Right hindlimb (tissue), 1 donor: ENCODE measurements around the gene TEX30.

Experiments used
- DNase-seq: peaks from one replicate; pipeline ENCODE4 v3.0.0-alpha.2; 2018

Gene TEX30

GRCh38 chr13:102777736-102778135, 4.2 kb upstream of the TEX30 start:
- DNase-seq: no peak

DNA sequence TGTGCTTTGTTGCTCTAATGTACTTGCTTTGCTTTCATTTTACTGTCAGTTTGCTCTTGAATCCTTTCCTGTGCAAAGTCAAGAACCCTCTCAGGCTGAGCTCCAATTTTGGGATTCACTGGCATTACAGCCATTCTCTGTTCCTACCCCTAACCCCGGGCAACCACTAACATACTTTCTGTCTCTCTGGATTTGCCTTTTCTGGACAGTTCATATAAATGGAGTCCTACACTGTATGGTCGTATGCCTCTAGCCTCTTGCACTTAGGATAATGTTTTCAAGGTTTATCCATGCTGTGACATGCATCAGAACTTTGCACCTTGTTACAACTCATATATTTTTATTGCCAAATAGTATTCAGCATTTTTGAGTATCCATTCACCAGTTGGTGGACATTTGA, 2.7 kb upstream of the TEX30 start:
- DNase-seq: no peak

GRCh38 chr13:102774591-102775520, 1.3 kb upstream of the TEX30 start:
- no peak for DNase-seq

DNA sequence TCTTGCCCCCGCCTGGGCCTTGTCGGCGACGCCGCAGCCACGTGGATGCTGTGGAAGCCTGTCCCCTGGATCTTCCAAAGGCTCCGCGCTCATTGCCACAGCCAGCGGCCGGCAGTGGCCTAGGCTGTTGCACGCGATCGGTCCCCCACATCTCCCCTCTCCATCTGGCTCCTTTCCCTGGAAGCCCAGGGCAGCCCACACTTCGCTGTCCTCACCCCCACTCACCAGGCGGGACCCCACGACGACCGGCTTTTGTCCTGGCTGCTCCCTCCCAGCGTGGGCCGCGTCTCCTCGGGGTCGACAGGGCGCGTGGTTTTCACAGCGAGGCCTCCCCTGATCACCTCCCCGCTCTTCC, 605 bp upstream of the TEX30 start:
- DNase-seq: no peak

GRCh38 chr13:102772042-102772425, 1.6 kb downstream of the TEX30 start:
- no peak for DNase-seq

DNA sequence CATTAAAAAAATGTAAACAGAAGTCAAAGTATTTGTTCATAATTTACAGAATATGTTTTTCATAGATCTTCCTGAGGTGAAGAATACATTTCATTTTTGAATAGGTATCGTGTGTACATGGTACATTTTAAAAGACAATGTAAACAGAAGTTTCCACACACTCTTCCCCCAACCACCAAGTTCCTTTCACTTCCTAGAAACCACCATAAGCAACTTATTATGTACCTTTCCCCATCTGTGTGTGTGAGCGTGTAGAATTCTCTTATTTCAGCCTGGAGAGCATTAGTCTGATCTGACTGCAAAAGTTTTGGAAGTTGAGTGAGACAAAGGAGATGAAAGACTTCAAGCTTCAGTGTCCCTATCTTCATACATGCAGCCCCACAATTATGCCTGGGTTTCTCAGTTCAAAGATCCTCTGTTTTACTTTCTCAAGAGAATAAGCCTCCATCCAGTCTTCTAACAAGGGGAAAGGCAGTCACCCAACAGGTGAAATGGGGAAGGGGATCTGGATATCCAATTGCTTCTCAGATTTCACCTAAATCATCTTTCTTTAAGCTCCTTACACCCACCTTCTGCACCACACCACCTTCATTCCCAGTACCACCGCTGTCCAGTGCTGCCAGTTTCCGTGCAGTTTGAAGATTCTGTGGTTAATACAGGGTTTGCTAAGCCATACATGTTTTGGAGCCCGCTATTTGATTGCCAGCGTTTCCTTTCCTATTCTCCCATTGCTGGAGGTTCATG, 2.1 kb downstream of the TEX30 start:
- no peak for DNase-seq

GRCh38 chr13:102770435-102770834, 3.2 kb downstream of the TEX30 start:
- no peak for DNase-seq

DNA sequence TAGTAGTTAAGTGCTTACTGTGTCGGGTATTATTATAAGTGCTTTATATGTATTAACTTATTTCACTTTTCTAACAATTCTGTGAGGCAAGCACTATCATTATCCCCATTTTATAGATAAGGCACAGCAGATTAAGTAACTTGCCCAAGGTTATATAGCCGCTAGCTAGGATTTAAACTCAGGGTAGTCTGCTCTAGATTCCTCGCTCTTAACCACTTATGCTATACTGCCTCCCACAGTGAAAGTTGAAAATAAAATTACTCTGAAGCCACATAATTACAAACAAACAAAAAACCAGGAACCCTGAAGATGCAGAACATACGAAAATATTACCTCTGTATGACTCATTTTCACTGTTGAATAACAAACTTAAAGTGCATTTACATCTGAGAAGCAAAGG, 3.9 kb downstream of the TEX30 start:
- no peak for DNase-seq

DNA sequence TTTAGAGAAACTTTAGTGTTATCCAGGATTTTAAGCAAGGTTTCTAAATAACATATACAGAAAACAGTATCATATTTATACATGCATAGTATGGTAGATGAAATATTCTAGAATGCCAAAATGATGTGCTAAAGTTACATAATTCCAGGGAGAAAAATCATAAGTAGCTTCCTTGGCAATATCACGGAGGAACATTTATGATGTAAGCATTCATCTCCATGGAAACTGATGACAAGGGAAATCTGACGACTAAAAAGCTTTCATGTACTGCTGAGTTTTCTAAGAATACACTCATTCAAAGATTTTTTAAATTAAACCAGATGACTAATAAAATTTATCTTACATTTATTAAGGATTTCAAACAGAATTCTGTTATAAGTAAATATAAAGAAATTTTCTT, 4.7 kb downstream of the TEX30 start:
- no peak for DNase-seq

- no peak for DNase-seq
Measured at GRCh38 chr13:102763741-102764140, 9.8 kb downstream of the TEX30 start.

- DNase-seq: no peak
Measured at GRCh38 chr13:102761071-102761470, 12.5 kb downstream of the TEX30 start.

DNA sequence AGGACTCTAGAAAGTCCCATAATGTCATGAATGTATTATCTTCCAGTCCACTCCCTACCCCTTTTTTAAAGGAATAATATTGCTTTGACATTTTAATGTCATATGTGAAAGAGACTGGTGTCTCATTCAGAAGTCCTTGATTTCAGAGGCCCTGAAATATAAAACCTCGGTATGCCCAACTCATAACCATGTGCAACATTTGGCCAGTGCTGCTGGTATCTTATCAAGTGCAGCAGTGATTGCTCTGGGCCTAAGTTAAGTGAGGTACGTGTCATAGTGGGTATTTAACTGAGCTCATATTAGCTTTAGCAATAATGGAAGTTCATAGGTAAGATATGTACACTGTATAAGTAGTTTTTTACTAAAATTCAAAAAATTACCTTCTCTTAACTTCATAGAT, 14.7 kb downstream of the TEX30 start:
- DNase-seq: no peak

- DNase-seq: no peak
Measured at GRCh38 chr13:102757006-102757405, 16.6 kb downstream of the TEX30 start.

- no peak for DNase-seq
Measured at GRCh38 chr13:102751886-102752285, 21.7 kb downstream of the TEX30 start.

GRCh38 chr13:102742506-102742905, 31.1 kb downstream of the TEX30 start:
- DNase-seq: no peak

DNA sequence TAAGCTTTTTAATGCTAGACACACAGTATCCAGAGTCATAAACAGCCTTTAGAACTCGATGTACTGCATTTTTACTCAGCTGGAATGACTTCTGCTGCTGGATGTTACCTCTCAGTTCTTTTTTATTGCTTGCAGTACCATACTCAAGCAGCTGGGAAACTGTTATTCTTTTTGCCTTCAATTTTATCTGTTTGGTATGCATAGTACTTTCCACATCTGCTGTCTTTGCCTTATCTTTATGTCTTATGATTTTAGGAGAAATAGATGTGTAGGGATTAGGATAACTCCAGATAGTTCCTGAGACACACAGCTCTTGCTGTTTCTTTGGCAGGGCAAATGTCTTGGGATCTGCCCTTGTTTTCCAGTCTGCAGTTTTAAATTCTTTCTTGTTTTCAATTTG, 31.5 kb downstream of the TEX30 start:
- no peak for DNase-seq

DNA sequence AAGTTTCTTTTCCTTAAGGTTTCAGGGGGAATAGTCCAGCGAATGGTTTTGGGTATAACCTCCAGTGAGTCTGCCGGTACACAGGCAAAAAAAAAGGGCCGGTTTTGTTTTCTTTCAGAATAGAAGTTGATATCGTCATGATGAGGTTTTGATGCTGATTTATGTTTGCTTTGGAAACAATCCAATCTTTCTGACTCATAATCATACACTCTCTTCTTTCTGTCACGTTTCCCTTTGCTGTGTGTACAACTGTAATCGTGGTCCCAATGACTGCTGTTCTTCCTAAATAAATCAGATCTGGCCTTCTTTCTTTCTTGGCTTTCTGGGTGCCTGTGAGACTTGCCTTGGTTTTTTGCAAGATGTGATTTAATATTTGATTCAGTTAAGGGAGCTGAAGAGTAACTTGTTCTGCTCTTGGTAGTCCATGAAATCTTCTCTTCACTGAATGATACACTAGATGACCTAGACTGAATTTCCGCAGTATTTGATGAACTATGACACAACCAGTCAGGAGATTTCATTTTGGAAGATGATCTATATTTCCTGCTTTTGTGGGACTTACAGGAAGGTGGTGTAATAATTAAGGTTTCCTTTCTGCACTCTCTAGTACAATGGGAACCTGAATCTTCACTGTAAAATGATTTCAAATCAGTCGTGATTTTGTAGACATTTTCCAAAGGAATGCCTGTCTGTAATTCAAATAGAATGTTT, 43.9 kb downstream of the TEX30 start:
- no peak for DNase-seq

DNA sequence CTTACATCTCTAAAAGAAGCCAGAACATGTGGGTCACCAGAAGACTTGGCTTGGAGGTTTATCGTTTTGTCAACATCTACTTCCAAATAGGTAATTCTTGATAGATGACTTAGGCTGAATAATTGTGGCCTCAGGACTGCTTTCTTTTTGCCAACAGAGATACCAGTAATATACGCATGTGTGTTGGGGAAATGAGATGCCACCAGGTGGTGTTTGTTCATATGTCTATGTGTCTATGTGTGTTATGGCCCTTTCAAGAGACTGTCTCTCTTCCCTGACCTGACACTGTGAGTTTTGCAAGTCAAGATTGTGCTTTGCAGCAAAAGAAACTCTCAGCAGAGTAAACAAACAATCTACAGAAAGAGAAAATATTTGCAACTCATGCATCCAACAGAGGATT, 47.2 kb downstream of the TEX30 start:
- DNase-seq: no peak

- no peak for DNase-seq
Measured at GRCh38 chr13:102724923-102725322, 48.7 kb downstream of the TEX30 start.

GRCh38 chr13:102721800-102722231, 51.8 kb downstream of the TEX30 start:
- no peak for DNase-seq

- DNase-seq: no peak
Measured at GRCh38 chr13:102718746-102719145, 54.8 kb downstream of the TEX30 start.
